VCaP (cell line): ENCODE results near the gene ZBTB7A.

Experiments used
- H3K27ac ChIP-seq: fragments of 450-650 bp; 2 replicates; pipeline ENCODE4 v1.5.1; 2017
- TF ChIP-seq, protein P1 (sequence below): fragments of 450-650 bp; conservative IDR thresholded peaks from 2 replicates; pipeline ENCODE4 v1.5.1; 2017; ENCODE audit warnings: mild to moderate bottlenecking, moderate library complexity

Gene ZBTB7A

DNA sequence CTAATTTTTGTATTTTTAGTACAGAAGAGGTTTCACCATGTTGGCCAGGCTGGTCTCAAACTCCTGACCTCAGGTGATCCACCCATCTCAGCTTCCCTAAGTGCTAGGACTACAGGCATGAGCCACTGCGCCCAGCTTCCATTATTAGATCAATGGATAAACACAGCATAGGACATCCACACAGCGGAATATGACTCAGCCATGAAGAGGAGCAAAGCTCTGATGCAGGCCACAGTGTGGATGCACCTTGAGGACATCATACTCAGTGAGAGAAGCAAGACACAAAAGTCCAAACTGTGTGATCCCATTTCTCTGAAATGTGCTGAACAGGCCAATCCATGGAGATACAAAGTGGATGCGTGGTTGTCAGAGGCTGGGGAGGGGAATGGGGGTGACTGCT lies 4.9 kb upstream of the ZBTB7A start:
- TF ChIP-seq, protein P1, sequence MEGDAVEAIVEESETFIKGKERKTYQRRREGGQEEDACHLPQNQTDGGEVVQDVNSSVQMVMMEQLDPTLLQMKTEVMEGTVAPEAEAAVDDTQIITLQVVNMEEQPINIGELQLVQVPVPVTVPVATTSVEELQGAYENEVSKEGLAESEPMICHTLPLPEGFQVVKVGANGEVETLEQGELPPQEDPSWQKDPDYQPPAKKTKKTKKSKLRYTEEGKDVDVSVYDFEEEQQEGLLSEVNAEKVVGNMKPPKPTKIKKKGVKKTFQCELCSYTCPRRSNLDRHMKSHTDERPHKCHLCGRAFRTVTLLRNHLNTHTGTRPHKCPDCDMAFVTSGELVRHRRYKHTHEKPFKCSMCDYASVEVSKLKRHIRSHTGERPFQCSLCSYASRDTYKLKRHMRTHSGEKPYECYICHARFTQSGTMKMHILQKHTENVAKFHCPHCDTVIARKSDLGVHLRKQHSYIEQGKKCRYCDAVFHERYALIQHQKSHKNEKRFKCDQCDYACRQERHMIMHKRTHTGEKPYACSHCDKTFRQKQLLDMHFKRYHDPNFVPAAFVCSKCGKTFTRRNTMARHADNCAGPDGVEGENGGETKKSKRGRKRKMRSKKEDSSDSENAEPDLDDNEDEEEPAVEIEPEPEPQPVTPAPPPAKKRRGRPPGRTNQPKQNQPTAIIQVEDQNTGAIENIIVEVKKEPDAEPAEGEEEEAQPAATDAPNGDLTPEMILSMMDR = no peak
- no peak overlapping the region for H3K27ac ChIP-seq

DNA sequence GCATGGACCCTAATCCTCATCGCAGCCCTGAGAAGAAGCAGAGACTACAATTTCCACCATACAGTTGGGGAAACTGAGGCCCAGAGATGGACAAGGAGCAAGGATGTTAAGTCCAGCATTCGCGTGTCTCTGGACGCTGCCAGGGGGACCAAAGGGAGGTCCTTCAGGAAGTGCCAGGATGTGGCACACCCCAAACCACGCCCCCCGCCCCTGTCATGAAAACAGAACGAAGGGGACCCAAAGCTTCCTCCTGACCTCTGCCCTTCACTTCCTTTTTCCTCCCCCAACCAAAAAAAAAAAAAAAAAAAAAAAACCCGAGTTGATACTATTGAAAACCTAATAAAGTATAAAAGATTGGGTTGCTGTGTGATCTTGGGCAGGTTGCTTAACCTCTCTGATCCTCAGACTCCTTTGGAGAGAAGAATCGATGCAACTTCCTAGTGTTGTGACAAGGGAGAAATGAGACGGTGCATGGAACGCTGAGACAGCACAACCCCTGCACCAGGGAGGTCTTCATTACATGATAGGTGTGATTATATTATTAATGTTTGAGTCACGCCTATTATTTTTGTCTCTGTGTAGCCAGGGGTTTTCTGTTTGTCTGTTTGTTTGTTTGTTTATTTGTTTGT lies 2.7 kb upstream of the ZBTB7A start:
- TF ChIP-seq, protein P1 = no peak
- no peak overlapping the region for H3K27ac ChIP-seq

DNA sequence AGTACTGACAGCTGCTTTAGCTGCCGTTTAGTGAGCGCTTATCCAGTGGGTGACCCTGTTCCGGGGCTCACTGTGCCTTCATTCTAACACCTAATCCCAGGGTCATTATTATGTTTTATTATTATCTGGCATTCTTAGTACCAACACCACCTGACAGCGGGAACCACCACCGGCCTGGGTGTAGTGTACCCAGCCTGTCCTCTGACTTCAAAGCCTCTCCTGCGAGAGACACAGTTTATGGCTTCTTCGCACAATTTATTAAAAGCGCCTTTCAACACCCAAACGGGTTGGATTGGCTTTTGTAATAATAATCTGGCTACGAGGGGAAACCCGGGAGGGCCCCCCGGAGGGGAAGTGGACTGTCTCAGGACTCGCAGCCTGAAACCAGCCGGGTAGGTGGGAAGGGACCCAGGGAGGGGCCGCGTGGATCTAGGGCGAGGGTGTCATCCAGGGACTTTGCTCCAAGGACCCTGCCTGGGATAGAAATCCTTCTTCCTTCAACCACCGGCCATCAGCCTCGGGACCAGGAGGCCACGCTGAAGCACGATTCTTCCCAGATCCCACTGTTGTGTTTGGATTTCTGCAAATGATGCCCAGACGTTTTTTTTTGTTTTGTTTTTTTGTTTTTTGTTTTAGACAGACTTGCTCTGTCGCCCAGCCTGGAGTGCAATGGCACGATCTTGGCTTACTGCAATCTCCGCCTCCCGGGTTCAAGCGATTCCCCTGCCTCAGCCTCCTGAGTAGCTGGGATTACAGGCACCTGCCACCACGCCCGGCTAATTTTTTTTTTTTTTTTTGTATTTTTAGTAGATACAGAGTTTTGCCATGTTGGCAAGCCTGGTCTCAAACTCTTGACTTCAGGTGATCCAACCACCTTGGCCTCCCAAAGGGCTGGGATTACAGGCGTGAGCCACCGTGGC lies 1.6 kb upstream of the ZBTB7A start:
- peak overlapping the region; percentile 90; the same call in 1 of the 2 replicates for H3K27ac ChIP-seq
- TF ChIP-seq, protein P1 = no peak

DNA sequence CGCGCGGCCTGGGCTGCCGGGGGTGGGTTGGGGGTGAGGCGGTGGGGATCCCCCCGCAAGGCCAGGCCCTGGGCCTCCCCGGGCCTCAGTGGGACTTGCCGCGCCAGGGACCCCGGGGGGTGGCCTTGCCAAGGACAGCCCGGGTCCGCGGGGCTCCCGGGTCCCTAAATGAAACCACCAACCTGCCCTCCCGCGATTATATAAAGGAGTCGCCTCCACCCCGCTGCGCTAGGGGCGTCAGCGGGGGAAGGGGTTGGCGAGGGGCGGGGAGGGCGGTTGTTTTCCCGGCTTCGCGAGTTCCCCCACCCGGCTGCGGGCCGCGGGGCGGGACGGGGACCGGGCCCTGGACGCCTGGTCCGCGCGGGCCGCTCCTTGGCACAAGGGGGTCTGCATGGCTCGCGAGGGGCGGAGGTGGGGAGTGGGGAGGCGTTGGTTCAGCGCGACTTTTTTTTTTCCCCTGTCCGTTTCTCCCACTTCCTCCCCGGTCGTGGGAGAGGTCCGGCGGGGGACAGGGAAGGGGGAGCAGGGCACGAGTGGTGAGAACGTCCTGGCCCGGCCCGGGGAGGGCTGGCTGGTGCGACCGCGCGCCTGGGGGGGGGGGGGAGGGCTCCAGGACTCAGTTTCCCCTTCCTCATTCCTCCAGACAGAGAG lies 822 bp upstream of the ZBTB7A start:
- peak overlapping the region; percentile 90 for H3K27ac ChIP-seq
- TF ChIP-seq, protein P1 = no peak

DNA sequence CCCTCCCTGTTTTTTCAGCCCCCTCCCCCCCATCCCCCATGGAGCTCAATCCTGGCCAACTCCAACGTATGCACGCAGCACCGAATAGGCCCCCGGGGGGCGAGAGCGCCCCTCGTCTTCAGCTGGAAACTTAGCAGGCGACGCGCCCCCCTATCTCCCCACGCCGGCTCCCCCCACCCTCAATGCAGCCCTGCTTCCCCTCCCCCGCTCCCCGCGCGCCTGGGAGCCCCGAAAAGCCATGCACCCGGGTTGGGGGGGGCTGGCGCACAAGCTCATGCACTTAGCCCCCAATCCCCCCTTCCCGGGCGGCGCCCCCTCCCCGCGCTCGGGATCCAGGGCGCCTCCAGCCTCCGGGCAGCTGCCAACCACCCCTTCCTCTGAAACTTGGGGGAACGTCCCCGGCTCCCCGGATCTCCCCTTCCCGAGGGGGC lies 508 bp downstream of the ZBTB7A start:
- H3K27ac ChIP-seq = peak overlapping the region; percentile 90
- TF ChIP-seq, protein P1 = no peak

DNA sequence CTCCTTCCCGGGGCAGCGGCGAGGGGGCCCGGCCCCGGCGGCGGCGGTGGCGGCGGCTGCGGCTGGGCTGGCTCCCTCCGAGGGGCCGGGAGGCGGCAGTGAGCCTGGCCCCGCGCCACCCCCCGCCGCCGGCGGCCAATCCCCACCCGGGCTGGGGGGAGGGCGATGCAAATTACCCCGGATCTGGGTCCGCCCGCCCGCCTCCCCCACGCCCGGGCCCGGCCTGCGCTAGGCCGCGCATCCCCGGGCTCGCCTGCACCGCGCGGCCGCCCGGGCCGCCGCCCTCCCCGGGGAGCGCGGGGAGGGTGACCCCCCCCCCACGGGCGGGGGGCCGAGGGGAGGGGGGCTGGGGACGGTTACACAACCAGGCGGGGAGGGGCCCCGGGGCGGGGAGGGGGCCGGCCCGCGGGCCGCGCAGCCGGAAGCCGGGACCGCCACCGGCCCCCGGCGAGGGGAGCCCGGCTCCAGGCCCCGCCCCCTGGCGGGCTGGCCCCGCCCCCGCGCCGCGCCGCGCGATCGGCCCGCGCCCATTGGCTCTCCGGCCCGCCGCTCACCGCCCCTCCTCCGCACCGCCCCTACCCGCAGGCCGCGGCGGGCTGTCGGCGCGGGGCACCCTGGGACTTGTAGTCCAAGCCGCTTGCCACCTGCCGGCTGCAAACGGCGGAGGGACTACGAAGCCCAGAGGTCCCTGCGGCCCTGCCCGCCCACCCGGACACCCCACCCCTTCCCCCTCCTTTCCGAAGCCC lies 1.1 kb downstream of the ZBTB7A start:
- H3K27ac ChIP-seq = peak overlapping the region; percentile 90
- TF ChIP-seq, protein P1 = no peak
